OCI-LY3 (cell line): ENCODE measurements around the gene GALNT2.

ENCODE experiments used
- CTCF ChIP-seq: fragments of 200-600, 300-600 bp; sonication (generic); IDR thresholded peaks from 2 replicates; pipeline ENCODE4 v1.5.1; 2014; ENCODE audit warnings: antibody characterized with exemption, low read length, low read depth
- EZH2phosphoT487 ChIP-seq: fragments of 200-600 bp; shearing (Covaris generic); IDR thresholded peaks from 2 replicates; pipeline ENCODE4 v1.6.1; 2018; ENCODE audit warnings: antibody characterized with exemption, mixed run types, low read depth

GRCh38 chr1:230065161-230065560 is 1.9 kb upstream of the GALNT2 start:
- TF ChIP-seq CTCF (no peak), EZH2phosphoT487 (no peak)
